NCI-H1417 treated with DMSO at 0.1 percent for 48 hours (cell line): ENCODE data around the gene HHAT.
"Not testable (repeated sequence)": the region's sequence is repeated elsewhere in the genome, so short reads cannot be mapped to it uniquely, and the experiment has no call there.

Source experiments
- DNase-seq: peaks from one replicate; lab custom pipeline; 2025; lab: John Stamatoyannopoulos, UW

The HHAT gene

DNA sequence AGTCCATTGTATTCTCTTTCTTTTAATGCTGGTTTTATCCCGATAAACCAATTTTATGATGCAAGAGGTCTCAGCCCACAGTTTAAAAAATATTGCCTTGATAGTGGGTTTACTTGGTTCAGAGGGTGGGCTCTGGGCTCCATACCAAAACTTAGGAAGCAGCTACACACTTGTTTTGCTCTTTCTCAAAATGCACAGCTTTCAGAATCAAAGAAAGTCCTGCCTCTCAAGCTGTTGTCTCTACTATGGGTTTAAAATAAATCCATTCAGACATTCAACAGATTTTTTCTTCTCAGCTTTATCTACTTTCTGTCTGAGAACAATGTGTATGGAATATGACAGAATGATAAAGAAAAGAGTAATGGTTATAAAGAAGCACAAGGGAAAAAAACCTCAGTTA, 14.8 kb upstream of the HHAT start:
- DNase-seq: no peak

DNA sequence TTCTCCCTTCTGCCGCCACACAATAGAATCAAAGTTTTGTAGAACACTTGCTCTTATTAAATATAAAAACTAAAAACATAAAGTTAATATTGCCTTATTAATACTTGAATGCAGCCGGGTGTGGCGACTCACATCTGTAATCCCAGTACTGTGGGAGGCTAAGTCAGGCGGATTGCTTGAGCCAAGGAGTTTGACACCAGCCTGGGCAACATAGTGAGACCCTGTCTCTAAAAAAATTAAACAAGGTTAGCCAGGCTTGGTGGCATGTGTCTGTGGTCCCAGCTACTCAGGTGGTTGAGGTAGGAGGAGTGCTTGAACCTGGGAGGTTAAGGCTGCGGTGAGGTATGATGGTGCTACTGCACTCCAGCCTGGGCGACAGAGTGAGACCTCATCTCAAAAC, 13.2 kb upstream of the HHAT start:
- DNase-seq: no peak

GRCh38 chr1:210321131-210321530, 7.6 kb upstream of the HHAT start:
- no peak for DNase-seq

DNA sequence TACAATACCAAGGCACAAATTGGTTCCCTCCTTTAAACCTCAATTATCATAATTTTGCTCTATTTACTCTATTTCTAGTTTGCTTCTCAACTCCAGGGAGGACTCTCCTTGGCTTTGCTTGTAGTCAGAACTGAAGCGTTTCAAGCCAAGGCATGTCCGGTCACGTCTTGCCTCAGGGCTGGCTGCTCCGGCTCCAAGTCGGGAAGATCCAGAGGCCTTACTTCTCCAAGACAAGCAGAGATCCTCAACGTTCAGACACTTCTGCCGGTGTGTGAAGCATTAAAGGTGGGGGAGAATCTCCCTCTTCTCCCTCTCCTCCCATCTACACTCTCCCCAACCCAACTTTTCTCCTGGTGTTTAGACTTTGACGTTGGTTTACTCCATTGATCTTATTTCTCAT, 7.2 kb upstream of the HHAT start:
- no peak for DNase-seq

GRCh38 chr1:210323957-210324356, 4.7 kb upstream of the HHAT start:
- DNase-seq: no peak

GRCh38 chr1:210325026-210325670, 3.6 kb upstream of the HHAT start:
- no peak for DNase-seq

- no peak for DNase-seq
Measured at GRCh38 chr1:210328032-210328745, 513 bp upstream of the HHAT start.

- DNase-seq: no peak
Measured at GRCh38 chr1:210330279-210330866, 1.7 kb downstream of the HHAT start.

- DNase-seq: no peak
Measured at GRCh38 chr1:210332233-210332632, 3.5 kb downstream of the HHAT start.

- no peak for DNase-seq
Measured at GRCh38 chr1:210332719-210333398, 4.2 kb downstream of the HHAT start.

GRCh38 chr1:210335001-210335400, 6.3 kb downstream of the HHAT start:
- DNase-seq: no peak

GRCh38 chr1:210336362-210336761, 7.7 kb downstream of the HHAT start:
- no peak for DNase-seq

- DNase-seq: no peak
Measured at GRCh38 chr1:210339500-210339899, 10.8 kb downstream of the HHAT start.

- no peak for DNase-seq
Measured at GRCh38 chr1:210340311-210340710, 11.6 kb downstream of the HHAT start.

- DNase-seq: no peak
Measured at GRCh38 chr1:210340841-210341240, 12.1 kb downstream of the HHAT start.

DNA sequence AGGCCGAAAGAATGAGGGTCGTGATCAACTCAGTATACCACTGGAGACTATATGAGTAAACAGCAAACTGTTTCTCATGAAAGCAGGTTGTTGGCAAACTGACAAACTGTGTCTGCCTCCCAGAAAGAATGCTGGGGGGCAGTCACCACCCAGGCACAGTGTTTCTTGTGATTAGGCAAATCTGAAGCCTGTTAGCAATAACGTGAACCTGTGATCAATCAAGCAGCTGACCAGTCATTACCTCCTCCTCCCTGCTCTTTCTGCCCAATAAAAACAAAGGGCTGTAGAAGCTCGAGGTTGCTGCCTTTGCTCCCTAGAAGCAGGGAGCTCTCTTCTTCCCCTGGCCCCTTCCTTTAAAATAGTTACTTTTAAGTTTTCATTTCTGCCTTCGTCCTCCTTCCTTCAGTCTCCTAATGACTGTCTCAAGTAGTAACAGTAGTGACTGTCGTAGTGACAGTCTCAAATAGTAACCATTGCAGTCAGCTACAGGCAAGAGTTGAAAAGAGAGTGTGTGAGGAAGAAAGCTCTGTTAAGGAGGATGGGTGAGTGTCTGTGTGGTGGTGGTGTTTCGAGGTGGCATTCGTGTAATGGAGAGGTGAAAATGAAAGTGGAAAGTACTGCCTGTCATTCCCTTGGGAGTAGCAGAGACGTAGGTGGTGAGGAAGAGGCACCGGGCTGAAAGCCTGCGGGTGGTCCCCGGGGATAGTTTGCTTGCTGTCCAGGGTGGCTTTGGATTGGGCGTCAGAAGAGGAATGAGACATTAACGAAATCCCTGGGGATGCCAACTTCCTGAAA, 14.5 kb downstream of the HHAT start:
- DNase-seq: no peak

GRCh38 chr1:210344706-210345105, 16.0 kb downstream of the HHAT start:
- no peak for DNase-seq

DNA sequence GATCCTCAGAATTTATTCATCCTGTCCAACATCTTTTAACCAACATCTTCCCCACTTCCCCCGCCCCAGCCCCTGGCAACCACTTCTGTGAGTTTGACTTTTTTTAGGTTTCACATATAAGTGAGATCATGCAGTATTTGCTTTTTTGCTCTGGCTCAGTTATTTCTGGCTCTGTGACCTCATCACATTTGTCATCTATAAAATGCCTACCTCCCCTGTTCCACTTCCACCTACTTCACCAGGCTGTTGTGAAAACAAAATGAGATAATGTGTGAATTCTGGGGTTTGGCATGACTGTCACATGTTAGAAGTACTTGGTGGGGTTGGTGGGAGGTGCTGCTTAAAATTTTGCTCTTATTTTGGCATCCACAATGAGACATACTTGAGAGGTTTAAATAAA, 18.4 kb downstream of the HHAT start:
- DNase-seq: no peak

- DNase-seq: no peak
Measured at GRCh38 chr1:210351496-210351895, 22.8 kb downstream of the HHAT start.

DNA sequence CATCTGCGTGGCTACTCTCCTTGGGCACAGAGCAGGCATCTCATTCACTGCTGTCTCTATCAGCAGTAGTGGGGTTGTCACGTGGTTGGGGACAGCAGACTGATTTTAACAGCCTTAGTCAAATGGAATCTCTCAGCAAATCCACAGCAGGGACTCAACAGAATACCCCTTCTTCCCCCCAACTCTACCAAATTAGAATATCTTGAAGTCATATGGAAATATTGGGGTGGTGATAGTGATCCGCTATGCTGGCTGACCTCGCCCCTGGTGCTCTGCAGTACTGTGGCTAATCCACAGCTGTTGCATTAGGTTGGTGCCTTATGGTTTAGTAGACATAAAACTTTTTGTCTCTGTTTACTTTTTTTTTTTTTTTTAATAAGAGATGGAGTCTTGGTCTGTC, 23.9 kb downstream of the HHAT start:
- no peak for DNase-seq

DNA sequence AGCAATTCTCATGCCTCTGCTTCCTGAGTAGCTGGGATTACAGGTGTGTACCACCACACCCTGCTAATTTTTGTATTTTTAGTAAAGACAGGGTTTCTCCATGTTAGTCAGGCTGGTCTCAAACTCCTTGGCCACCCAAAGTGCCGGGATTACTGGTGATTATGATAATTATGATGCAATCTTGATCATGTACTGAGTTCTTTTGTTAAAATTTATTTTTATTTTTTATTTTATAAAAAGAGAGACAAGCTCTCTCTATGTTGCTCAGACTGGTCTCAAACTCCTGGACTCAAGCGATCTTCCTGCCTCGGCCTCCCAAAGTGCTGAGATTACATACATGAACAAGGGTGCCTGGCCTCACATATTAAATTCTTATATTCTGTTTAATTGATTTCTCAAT, 25.6 kb downstream of the HHAT start:
- not testable (repeated sequence) for DNase-seq

- DNase-seq: no peak
Measured at GRCh38 chr1:210358626-210359025, 29.9 kb downstream of the HHAT start.
